Ammon's horn (tissue), 1 donor: ENCODE results near the gene LRRC37A.
"Not testable (repeated sequence)": the region's sequence is repeated elsewhere in the genome, so short reads cannot be mapped to it uniquely, and the experiment has no call there.

ENCODE experiments used
- DNase-seq: peaks from one replicate; pipeline ENCODE4 v3.0.0-alpha.2; 2016; ENCODE audit warnings: low spot score

LRRC37A gene

DNA sequence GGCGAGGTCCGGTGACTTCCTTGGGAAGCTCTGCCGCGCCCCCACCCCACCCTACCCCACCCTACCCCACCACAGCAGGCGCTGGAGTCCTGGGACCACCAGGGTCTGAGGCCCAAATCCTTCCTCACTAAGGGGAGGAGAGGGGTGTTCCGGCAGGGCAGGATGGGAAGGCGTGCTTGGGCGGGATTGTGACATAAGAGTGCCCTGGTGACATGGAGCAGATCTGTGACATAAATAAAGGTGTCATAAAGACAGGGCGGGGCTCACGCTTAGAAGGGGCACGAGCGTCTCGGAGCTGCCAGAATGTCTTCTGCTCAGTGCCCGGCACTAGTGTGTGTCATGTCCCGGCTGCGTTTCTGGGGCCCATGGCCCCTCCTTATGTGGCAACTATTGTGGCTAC, at the start of gene LRRC37A:
LRRC37A (plus strand) TSS at position 301 of the 400 bp plus-strand sequence; CDS start at position 304, 3 bp downstream.
- DNase-seq, result not testable (repeated sequence)

DNA sequence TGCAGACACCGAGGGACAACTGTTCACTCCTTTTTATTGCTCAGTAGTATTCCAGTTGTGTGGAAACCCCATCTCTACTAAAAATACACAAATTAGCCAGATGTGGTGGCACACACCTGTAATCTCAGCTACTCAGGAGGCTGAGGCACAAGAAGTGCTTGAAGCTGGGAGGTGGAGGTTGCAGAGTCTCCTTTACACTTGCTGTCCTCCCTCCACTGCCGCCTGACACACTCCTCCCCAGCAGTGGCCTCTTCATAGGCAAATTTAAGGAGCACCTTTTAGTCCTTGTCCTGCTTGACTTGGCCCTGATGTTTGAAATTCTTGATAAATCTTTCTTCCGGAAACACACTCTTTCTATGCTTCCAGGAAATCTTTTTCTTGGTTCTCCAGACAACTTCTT, 45.8 kb upstream of the LRRC37A start:
- DNase-seq, result not testable (repeated sequence)

- DNase-seq, result not testable (repeated sequence)
These were observed 42.1 kb upstream of the LRRC37A start for GRCh38 chr17:46252804-46253203.

DNA sequence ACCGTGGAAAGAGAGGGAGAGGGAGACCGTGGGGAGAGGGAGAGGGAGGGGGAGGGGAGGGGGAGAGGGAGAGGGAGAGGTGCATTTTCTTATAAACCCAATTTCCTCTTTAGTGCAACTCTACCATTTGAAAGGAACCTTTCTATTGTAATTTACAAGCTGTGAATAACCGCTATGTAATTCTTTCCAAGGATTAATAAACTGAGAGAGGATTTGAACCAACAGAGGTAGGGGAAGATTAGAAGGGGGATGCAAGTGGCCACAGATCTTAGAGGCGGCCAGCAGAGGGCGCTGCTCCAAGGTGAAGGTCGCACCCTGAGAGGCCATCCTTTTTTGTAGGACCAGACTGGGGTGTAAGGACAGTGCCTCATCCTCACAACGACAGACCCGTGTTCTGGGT, 41.2 kb upstream of the LRRC37A start:
- peak; percentile 67 for DNase-seq

GRCh38 chr17:46254215-46254614, 40.7 kb upstream of the LRRC37A start:
- not testable (repeated sequence) for DNase-seq

DNA sequence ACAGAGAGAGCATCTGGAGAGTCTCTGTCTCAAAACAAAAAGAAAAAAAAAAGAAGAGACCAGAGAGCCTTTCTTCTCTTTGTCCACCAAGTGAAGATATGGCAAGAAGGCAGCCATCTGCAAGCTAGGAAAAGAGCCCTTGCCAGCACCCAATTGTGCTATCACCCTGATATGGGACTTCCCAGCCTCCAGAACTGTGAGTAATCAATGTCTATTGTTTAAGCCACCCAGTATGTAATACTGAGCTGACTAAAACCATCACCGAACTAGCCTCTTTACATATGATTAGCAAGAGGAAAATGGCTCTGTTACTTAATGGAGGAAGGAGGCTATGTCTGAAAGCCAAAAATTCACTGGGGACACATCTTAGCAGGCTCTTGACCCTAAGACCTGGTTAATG, 38.6 kb upstream of the LRRC37A start:
- DNase-seq, result not testable (repeated sequence)

- not testable (repeated sequence) for DNase-seq
These were observed 34.9 kb upstream of the LRRC37A start for GRCh38 chr17:46259845-46260661.

GRCh38 chr17:46262271-46262670, 32.7 kb upstream of the LRRC37A start:
- DNase-seq, result no peak

DNA sequence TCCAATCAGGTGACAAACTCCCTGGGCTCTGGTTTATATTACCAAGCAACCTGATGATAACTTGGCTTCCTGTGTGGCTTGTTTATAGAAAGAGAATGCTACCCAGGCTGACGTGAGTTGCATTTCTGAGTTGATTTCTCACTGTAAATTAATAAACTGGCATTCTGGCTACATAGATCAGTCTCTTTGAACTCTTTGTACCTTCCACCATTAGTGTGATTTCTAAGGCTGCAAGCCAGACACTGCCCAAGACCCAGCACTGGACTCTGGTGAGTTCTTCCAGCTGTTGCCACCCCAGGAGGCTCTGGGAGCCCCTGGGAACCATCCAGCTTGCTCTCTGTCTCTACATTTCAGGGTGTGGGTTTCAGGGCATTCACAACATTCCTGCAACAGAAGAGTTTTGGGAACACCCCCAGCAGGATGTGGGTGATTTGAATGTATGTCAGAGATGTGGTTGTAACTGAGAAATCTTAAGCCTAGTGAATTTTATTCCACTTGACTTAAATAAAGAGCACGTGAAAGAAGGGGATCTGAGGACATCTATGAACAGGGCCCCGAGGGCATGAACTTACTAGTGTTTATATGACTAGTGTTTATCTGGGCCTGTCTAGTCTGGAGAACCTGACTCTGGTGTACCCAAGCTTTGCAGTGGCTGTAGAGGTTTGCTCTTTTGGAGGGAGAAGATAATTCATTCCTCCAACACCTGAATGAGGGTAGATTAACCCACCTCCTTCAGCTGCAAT, 30.3 kb upstream of the LRRC37A start:
- DNase-seq, result no peak

GRCh38 chr17:46266063-46266655, 28.8 kb upstream of the LRRC37A start:
- DNase-seq, result peak; percentile 33

GRCh38 chr17:46266656-46267544, 28.0 kb upstream of the LRRC37A start:
- DNase-seq, result peak; percentile 92

DNA sequence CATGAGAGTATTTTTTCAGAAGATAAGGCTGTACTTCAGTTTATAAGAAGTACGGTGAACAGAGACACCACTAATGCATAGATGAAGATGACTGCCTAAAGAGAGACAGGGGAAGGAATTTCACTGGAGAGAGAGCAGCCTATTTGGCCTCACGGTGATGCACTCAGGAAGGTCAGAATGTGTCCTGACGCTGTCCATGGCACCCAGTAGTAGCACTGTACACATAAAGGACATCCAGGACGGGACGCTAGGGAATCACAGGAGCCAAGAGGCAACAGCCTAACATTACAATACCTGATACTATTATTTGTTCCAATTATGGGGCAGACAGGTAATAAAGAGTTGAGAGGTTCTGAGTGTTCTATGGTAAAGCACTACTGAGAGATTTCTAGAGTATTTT, 24.9 kb upstream of the LRRC37A start:
- no peak for DNase-seq

- no peak for DNase-seq
These were observed 21.2 kb upstream of the LRRC37A start for GRCh38 chr17:46273541-46274236.

- DNase-seq, result no peak
These were observed 20.7 kb upstream of the LRRC37A start for GRCh38 chr17:46274238-46274637.

- DNase-seq, result not testable (repeated sequence)
These were observed 18.0 kb upstream of the LRRC37A start for GRCh38 chr17:46276728-46277479.

DNA sequence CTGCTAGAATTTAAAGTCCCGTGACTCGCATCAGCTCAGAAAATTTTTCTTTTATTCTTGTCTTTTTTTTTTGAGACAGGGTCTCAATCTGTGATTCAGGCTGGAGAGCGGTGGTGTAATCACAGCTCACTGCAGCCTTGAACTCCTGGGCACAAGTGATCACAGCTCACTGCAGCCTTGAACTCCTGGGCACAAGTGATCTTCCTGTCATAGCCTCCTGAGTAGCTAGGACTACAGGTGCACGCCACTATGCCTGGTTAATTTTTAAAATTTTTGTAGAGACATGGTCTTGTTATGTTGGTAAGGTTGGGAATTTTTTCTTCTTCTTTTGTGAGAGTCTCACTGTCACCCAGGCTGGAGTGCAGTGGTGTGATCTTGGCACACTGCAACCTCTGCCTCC, 13.6 kb upstream of the LRRC37A start:
- not testable (repeated sequence) for DNase-seq

GRCh38 chr17:46282635-46283034, 12.3 kb upstream of the LRRC37A start:
- not testable (repeated sequence) for DNase-seq

GRCh38 chr17:46284467-46284866, 10.5 kb upstream of the LRRC37A start:
- not testable (repeated sequence) for DNase-seq

- not testable (repeated sequence) for DNase-seq
These were observed 9.4 kb upstream of the LRRC37A start for GRCh38 chr17:46285500-46285899.

DNA sequence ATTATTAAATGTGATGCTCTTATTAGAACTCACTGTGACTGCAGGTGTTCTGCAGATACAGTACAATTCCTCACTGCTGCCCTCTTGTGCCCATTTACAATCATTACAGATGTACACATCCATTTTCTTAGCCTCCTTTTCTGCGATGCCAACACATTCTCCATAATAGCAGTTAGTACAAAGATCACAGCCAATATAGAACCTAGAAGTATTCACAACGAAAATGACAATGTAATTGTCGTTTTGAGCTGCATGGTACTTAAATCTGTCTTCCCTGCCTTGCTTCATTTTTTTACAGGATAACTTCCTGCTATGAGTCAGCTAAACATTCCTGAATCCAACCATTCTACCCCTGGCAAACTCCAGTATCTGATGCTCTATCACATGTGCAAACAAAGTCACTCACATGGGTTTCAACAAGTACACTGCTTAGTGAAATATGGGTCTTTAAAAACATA, 8.1 kb upstream of the LRRC37A start:
- DNase-seq, result peak; percentile 94
